HG02870 (cell line): Measurements from ENCODE around the gene OXCT2.

Experiments
- ATAC-seq: cut with Tn5 transposase; IDR thresholded peaks from one replicate; pipeline ENCODE4 v1.9.1; 2021; ENCODE audit warnings: mild to moderate bottlenecking, moderate library complexity; ENCODE audit not compliant: unreplicated experiment

Gene OXCT2

GRCh38 chr1:39737546-39738169, 33.5 kb downstream of the OXCT2 start:
- no peak for ATAC-seq

- no peak for ATAC-seq
Observed at GRCh38 chr1:39735731-39736130, 35.4 kb downstream of the OXCT2 start.

- ATAC-seq, result no peak
Observed at GRCh38 chr1:39733161-39733560, 38.0 kb downstream of the OXCT2 start.

GRCh38 chr1:39732730-39733129, 38.4 kb downstream of the OXCT2 start:
- no peak for ATAC-seq

GRCh38 chr1:39729842-39730241, 41.3 kb downstream of the OXCT2 start:
- ATAC-seq, result no peak

- ATAC-seq, result no peak
Observed at GRCh38 chr1:39729030-39729429, 42.1 kb downstream of the OXCT2 start.

GRCh38 chr1:39727932-39728317, 43.2 kb downstream of the OXCT2 start:
- no peak for ATAC-seq

GRCh38 chr1:39727221-39727931, 43.8 kb downstream of the OXCT2 start:
- ATAC-seq, result no peak

GRCh38 chr1:39726600-39726999, 44.5 kb downstream of the OXCT2 start:
- ATAC-seq, result no peak

- ATAC-seq, result no peak
Observed at GRCh38 chr1:39722495-39722894, 48.7 kb downstream of the OXCT2 start.

- no peak for ATAC-seq
Observed at GRCh38 chr1:39721664-39722063, 49.5 kb downstream of the OXCT2 start.

- ATAC-seq, result no peak
Observed at GRCh38 chr1:39720094-39720999, 50.8 kb downstream of the OXCT2 start.
